HepG2 (cell line): ENCODE measurements around the gene C3orf18. TPM values are rescaled to one million over a fixed set of nuclear protein-coding genes. Genes with fewer than 3 reads are reported as not detected.

Experiments
- CHCHD3 ChIP-seq: sonication (generic); formaldehyde crosslinking; IDR thresholded peaks from 2 replicates; pipeline ENCODE4 v1.8.0; 2022; ENCODE audit warnings: mild to moderate bottlenecking, missing genetic modification reagents, moderate library complexity
- MED13 ChIP-seq: sonication (generic); formaldehyde crosslinking; IDR thresholded peaks from 2 replicates; pipeline ENCODE4 v1.5.0; 2020; ENCODE audit warnings: missing genetic modification reagents
- NFE2L2 ChIP-seq: fragments of 150-350 bp; IDR thresholded peaks from 2 replicates; pipeline ENCODE4 v1.6.1; 2014; ENCODE audit warnings: low read length
- SMARCC2 ChIP-seq: fragments of 450-650 bp; IDR thresholded peaks from 2 replicates; pipeline ENCODE4 v1.6.1; 2017; ENCODE audit warnings: antibody characterized with exemption, mild to moderate bottlenecking
- TSC22D2 ChIP-seq: sonication (generic); formaldehyde crosslinking; IDR thresholded peaks from 2 replicates; pipeline ENCODE4 v1.5.1; 2020; ENCODE audit warnings: missing genetic modification reagents, mild to moderate bottlenecking, borderline replicate concordance
- ZBTB1 ChIP-seq: sonication (generic); formaldehyde crosslinking; IDR thresholded peaks from 2 replicates; pipeline ENCODE4 v1.4.0; 2020; ENCODE audit warnings: missing genetic modification reagents, borderline replicate concordance
- ZBTB7A ChIP-seq: sonication (generic); formaldehyde crosslinking; IDR thresholded peaks from 2 replicates; pipeline ENCODE4 v1.8.0; 2022; ENCODE audit warnings: mild to moderate bottlenecking, missing genetic modification reagents
- ZNF75D ChIP-seq: sonication (generic); formaldehyde crosslinking; IDR thresholded peaks from 2 replicates; pipeline ENCODE4 v1.8.1; 2023; ENCODE audit warnings: missing genetic modification reagents, mild to moderate bottlenecking, borderline replicate concordance
- ZNF761 ChIP-seq: sonication (generic); formaldehyde crosslinking; conservative IDR thresholded peaks from 2 replicates; pipeline ENCODE4 v1.4.0; 2020; ENCODE audit warnings: mild to moderate bottlenecking, missing genetic modification reagents
- ZNF816 ChIP-seq: sonication (generic); formaldehyde crosslinking; IDR thresholded peaks from 2 replicates; pipeline ENCODE4 v1.8.0; 2022; ENCODE audit warnings: missing genetic modification reagents, mild to moderate bottlenecking, borderline replicate concordance
- ZZZ3 ChIP-seq: sonication (generic); formaldehyde crosslinking; IDR thresholded peaks from 2 replicates; pipeline ENCODE4 v1.4.0; 2020; ENCODE audit warnings: missing genetic modification reagents, mild to moderate bottlenecking, borderline replicate concordance
- polyA plus RNA-seq, 8 experiments: library from polyadenylated mRNA; depleted of rRNA in 3 of 8; stranded (reverse) in 7 of 8; unstranded in 1 of 8; fragments of >200 nt; fragmentation: Illumina TruSeq in 4 of 8; extraction: Trizol in 4 of 8; gene quantifications; 2 replicates each; pipeline versions ENCODE4 v1.2.1 to v1.2.3, GENCODE V29; 2011 to 2016; ENCODE audit warnings: low read depth in 4 of 8, missing spikeins in 1 of 8, mixed read lengths in 1 of 8; ENCODE audit not compliant: insufficient read depth in 1 of 8
- total RNA-seq, 5 experiments: library from RNA; depleted of rRNA; stranded (reverse); fragments of >200 nt; fragmentation: Illumina TruSeq; extraction: Trizol; gene quantifications; 2 replicates each; pipeline ENCODE4 v1.2.3, GENCODE V29; 2016; ENCODE audit warnings: low read depth in 1 of 5
- TF ChIP-seq, protein P1 (sequence below): sonication (generic); formaldehyde crosslinking; IDR thresholded peaks from 2 replicates; pipeline ENCODE4 v1.5.1; 2020; ENCODE audit warnings: missing genetic modification reagents, mild to moderate bottlenecking, borderline replicate concordance
- TF ChIP-seq, protein P2 (sequence below): sonication (generic); formaldehyde crosslinking; IDR thresholded peaks from 2 replicates; pipeline ENCODE4 v1.4.0; 2020; ENCODE audit warnings: missing genetic modification reagents
- TF ChIP-seq, protein P3 (sequence below): sonication (generic); formaldehyde crosslinking; IDR thresholded peaks from 2 replicates; pipeline ENCODE4 v1.4.0; 2020; ENCODE audit warnings: missing genetic modification reagents, borderline replicate concordance
- TF ChIP-seq, protein P4 (sequence below): sonication (generic); formaldehyde crosslinking; IDR thresholded peaks from 2 replicates; pipeline ENCODE4; 2020; ENCODE audit warnings: missing genetic modification reagents, mild to moderate bottlenecking, borderline replicate concordance

The C3orf18 gene
- total and polyA plus RNA-seq, 2 of the 13 experiments (the other 11 are each of a cell fraction or from before 2014, with no cell fraction given) = 1.6 to 4.8 TPM

DNA sequence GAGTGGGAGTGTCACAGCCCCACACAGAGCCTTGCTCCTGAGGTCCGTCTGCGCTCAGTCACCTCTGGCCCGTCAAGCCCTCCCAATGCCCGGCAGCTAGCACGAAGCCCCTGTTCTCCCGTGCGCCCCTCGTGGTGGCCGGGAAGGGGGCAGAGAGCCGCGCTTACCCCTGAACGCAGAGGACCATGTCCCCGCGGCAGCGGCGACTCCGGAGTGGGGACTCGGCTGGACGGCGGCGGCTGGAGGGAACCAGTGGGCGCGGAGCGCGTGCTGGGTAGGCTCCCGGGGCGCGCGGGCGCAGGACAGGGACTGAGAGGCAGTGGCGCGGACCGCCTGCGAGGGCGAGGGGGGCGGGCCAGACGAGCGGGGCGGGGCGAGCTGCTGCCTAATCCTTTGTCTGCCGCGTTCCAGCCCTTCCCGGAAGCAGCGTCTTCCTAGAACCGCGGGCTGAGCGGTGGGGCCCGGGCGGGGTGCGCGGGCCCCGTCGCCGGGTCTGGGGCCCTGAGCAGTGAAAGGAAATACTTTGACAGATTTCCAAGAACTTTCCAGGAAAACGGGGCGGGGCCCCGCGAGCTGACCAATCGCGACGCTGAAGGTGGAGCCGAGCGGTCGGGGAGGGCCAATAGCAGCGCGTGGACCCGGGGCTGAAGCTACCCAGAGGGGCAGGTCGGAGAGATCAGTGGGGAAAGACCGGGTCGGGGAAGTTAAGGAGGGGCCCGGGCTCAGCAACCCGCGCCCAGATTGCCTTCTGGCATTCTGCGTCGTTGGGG is 44.1 kb upstream of the C3orf18 start, which contains the start of gene CISH (continued):
- TF ChIP-seq, protein P1, sequence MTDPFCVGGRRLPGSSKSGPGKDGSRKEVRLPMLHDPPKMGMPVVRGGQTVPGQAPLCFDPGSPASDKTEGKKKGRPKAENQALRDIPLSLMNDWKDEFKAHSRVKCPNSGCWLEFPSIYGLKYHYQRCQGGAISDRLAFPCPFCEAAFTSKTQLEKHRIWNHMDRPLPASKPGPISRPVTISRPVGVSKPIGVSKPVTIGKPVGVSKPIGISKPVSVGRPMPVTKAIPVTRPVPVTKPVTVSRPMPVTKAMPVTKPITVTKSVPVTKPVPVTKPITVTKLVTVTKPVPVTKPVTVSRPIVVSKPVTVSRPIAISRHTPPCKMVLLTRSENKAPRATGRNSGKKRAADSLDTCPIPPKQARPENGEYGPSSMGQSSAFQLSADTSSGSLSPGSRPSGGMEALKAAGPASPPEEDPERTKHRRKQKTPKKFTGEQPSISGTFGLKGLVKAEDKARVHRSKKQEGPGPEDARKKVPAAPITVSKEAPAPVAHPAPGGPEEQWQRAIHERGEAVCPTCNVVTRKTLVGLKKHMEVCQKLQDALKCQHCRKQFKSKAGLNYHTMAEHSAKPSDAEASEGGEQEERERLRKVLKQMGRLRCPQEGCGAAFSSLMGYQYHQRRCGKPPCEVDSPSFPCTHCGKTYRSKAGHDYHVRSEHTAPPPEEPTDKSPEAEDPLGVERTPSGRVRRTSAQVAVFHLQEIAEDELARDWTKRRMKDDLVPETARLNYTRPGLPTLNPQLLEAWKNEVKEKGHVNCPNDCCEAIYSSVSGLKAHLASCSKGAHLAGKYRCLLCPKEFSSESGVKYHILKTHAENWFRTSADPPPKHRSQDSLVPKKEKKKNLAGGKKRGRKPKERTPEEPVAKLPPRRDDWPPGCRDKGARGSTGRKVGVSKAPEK (CRISPR knock-in tag) = no peak
- no peak for TF ChIP-seq SMARCC2
- TF ChIP-seq ZNF761 (CRISPR knock-in tag) = 0 out of 2 replicates have a peak, but pooled peaks have one; percentile 72
- TF ChIP-seq CHCHD3 = 0 out of 2 replicates have a peak, but pooled peaks have one; percentile 64
- no peak for TF ChIP-seq NFE2L2
- TF ChIP-seq ZBTB7A (CRISPR knock-in tag) = peak; percentile 85
- TF ChIP-seq ZNF816 (CRISPR knock-in tag) = peak; percentile 95; the same call in 1 of the 2 replicates
- no peak for TF ChIP-seq TSC22D2 (CRISPR knock-in tag)
- TF ChIP-seq ZBTB1 (CRISPR knock-in tag) = no peak
- TF ChIP-seq ZNF75D (CRISPR knock-in tag) = no peak
- TF ChIP-seq MED13 (CRISPR knock-in tag) = no peak; the same call in 1 of the 2 replicates
- TF ChIP-seq, protein P2, sequence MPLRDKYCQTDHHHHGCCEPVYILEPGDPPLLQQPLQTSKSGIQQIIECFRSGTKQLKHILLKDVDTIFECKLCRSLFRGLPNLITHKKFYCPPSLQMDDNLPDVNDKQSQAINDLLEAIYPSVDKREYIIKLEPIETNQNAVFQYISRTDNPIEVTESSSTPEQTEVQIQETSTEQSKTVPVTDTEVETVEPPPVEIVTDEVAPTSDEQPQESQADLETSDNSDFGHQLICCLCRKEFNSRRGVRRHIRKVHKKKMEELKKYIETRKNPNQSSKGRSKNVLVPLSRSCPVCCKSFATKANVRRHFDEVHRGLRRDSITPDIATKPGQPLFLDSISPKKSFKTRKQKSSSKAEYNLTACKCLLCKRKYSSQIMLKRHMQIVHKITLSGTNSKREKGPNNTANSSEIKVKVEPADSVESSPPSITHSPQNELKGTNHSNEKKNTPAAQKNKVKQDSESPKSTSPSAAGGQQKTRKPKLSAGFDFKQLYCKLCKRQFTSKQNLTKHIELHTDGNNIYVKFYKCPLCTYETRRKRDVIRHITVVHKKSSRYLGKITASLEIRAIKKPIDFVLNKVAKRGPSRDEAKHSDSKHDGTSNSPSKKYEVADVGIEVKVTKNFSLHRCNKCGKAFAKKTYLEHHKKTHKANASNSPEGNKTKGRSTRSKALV (CRISPR knock-in tag) = peak; percentile 99
- TF ChIP-seq, protein P3, sequence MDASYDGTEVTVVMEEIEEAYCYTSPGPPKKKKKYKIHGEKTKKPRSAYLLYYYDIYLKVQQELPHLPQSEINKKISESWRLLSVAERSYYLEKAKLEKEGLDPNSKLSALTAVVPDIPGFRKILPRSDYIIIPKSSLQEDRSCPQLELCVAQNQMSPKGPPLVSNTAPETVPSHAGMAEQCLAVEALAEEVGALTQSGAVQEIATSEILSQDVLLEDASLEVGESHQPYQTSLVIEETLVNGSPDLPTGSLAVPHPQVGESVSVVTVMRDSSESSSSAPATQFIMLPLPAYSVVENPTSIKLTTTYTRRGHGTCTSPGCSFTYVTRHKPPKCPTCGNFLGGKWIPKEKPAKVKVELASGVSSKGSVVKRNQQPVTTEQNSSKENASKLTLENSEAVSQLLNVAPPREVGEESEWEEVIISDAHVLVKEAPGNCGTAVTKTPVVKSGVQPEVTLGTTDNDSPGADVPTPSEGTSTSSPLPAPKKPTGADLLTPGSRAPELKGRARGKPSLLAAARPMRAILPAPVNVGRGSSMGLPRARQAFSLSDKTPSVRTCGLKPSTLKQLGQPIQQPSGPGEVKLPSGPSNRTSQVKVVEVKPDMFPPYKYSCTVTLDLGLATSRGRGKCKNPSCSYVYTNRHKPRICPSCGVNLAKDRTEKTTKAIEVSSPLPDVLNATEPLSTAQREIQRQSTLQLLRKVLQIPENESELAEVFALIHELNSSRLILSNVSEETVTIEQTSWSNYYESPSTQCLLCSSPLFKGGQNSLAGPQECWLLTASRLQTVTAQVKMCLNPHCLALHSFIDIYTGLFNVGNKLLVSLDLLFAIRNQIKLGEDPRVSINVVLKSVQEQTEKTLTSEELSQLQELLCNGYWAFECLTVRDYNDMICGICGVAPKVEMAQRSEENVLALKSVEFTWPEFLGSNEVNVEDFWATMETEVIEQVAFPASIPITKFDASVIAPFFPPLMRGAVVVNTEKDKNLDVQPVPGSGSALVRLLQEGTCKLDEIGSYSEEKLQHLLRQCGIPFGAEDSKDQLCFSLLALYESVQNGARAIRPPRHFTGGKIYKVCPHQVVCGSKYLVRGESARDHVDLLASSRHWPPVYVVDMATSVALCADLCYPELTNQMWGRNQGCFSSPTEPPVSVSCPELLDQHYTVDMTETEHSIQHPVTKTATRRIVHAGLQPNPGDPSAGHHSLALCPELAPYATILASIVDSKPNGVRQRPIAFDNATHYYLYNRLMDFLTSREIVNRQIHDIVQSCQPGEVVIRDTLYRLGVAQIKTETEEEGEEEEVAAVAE (CRISPR knock-in tag) = no peak; the same call in 1 of the 2 replicates
- TF ChIP-seq ZZZ3 = peak; percentile 61; the same call in 1 of the 2 replicates
- TF ChIP-seq, protein P4, sequence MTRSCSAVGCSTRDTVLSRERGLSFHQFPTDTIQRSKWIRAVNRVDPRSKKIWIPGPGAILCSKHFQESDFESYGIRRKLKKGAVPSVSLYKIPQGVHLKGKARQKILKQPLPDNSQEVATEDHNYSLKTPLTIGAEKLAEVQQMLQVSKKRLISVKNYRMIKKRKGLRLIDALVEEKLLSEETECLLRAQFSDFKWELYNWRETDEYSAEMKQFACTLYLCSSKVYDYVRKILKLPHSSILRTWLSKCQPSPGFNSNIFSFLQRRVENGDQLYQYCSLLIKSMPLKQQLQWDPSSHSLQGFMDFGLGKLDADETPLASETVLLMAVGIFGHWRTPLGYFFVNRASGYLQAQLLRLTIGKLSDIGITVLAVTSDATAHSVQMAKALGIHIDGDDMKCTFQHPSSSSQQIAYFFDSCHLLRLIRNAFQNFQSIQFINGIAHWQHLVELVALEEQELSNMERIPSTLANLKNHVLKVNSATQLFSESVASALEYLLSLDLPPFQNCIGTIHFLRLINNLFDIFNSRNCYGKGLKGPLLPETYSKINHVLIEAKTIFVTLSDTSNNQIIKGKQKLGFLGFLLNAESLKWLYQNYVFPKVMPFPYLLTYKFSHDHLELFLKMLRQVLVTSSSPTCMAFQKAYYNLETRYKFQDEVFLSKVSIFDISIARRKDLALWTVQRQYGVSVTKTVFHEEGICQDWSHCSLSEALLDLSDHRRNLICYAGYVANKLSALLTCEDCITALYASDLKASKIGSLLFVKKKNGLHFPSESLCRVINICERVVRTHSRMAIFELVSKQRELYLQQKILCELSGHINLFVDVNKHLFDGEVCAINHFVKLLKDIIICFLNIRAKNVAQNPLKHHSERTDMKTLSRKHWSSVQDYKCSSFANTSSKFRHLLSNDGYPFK = peak; percentile 72
